ENCODE data around the gene OR52B2.

- TF ChIP-seq SREBF2 (CRISPR knock-in tag; IDR thresholded peaks at IDR 0.05) (no peak), ZNF140 (CRISPR knock-in tag; IDR thresholded peaks at IDR 0.05) (no peak), RFX7 (CRISPR knock-in tag; IDR thresholded peaks at IDR 0.05) (no peak), HINFP (tag; conservative IDR thresholded peaks at IDR 0.05; ENCODE audit: low read depth) (no peak), ZNF584 (CRISPR knock-in tag; IDR thresholded peaks at IDR 0.05; ENCODE audit: low read depth) (no peak), EZH2 (IDR thresholded peaks at IDR 0.05; ENCODE audit: borderline replicate concordance, low read depth, low read length) (no peak), MITF (IDR thresholded peaks at IDR 0.05) (no peak), FOS (IDR thresholded peaks at IDR 0.05; ENCODE audit: extremely low read depth, insufficient read length) (no peak), USF2 (CRISPR knock-in tag; IDR thresholded peaks at IDR 0.05) (no peak), ARHGAP35 (IDR thresholded peaks at IDR 0.05; ENCODE audit: partially characterized antibody) (no peak)
These were observed 5.3 kb upstream of the OR52B2 start for GRCh38 chr11:6175440-6175839.

All from K562 (cell line).